Peyer's patch (tissue), 4 donors: ENCODE data around the gene LAMC1. TPM values are rescaled to one million over a fixed set of nuclear protein-coding genes. Genes with fewer than 3 reads are reported as not detected.

Experiments
- DNase-seq, 3 donors: peaks; one replicate each; pipeline ENCODE4 v3.0.0-alpha.2; 2017 to 2019
- H3K27ac ChIP-seq, 4 donors: fragments of 200-600 bp; sonication (generic); one replicate each; pipeline ENCODE4 v1.5.1; 2016 to 2019
- H3K27me3 ChIP-seq, 2 donors: fragments of 200-600 bp; sonication (generic); one replicate each; pipeline ENCODE4 v1.5.1; 2019
- H3K36me3 ChIP-seq, 3 donors: fragments of 200-600 bp; sonication (generic); one replicate each; pipeline ENCODE4 v1.5.1; 2016 to 2019
- H3K4me1 ChIP-seq, 4 donors: fragments of 200-600 bp; sonication (generic); one replicate each; pipeline ENCODE4 v1.5.1; 2016 to 2019
- H3K4me3 ChIP-seq, 4 donors: fragments of 200-600 bp; sonication (generic); 1 replicate in 3 of 4; 2 replicates in 1 of 4; pipeline ENCODE4 v1.5.1; 2016 to 2019; ENCODE audit warnings: mild to moderate bottlenecking in 1 of 4
- H3K9me3 ChIP-seq, 4 donors: fragments of 200-600 bp; sonication (generic); one replicate each; pipeline ENCODE4 v1.5.1; 2016 to 2019; ENCODE audit warnings: mild to moderate bottlenecking in 1 of 4
- POLR2A ChIP-seq, 2 donors: fragments of 450-650 bp; IDR thresholded peaks; one replicate each; pipeline ENCODE4 v1.5.1; 2017; ENCODE audit warnings: antibody characterized with exemption in 2 of 2, mild to moderate bottlenecking in 2 of 2, moderate library complexity in 2 of 2
- total RNA-seq, 4 donors: library from RNA; depleted of rRNA; stranded (reverse); fragments of >200 nt; gene quantifications; one replicate each; pipeline ENCODE4 v1.1.0, GENCODE V29; 2016
- TF ChIP-seq, protein P1 (sequence below), 6 experiments: fragments of 450-650 bp in 4 of 6; fragments of 200-600 bp in 2 of 6; sonication (generic) in 1 of 6; IDR thresholded peaks; one replicate each; pipeline ENCODE4 v1.5.1; 2017 to 2019; ENCODE audit warnings: antibody characterized with exemption in 6 of 6, mild to moderate bottlenecking in 3 of 6, moderate library complexity in 1 of 6

The LAMC1 gene
- total RNA-seq, 4 donors from 2014 or later: 46.4 to 291 (median 121) TPM

DNA sequence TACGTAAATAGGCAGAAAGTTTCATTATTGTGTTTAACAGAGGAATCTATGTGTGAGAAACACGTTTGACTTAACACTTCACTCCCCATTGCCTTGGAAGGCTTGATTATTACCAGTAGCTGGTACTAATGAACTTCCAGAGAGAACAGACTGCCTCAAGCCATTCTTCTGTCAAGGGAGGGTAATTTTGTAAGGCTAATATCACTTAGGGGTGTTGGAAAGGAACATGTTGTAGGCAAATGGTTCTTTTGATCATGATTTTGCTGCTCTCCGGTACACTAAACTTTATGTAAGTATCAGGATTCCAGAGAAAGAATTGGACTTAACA lies 1.8 kb downstream of the LAMC1 start:
- no peaks in the 10 kb centered on the region for H3K27me3 ChIP-seq
- H3K36me3 ChIP-seq: no peaks in the 10 kb centered on the region
- no peaks in the 10 kb centered on the region for H3K9me3 ChIP-seq
- H3K27ac ChIP-seq: peak overlapping the region in 3 of 4 donors; percentile 94 to 98 (median 97)
- H3K4me1 ChIP-seq: peaks cover 0 to 8% (median 0%) of the 10 kb centered on the region in 4 donors
- TF ChIP-seq POLR2A (IDR thresholded peaks at IDR 0.05): no peak
- TF ChIP-seq, protein P1, sequence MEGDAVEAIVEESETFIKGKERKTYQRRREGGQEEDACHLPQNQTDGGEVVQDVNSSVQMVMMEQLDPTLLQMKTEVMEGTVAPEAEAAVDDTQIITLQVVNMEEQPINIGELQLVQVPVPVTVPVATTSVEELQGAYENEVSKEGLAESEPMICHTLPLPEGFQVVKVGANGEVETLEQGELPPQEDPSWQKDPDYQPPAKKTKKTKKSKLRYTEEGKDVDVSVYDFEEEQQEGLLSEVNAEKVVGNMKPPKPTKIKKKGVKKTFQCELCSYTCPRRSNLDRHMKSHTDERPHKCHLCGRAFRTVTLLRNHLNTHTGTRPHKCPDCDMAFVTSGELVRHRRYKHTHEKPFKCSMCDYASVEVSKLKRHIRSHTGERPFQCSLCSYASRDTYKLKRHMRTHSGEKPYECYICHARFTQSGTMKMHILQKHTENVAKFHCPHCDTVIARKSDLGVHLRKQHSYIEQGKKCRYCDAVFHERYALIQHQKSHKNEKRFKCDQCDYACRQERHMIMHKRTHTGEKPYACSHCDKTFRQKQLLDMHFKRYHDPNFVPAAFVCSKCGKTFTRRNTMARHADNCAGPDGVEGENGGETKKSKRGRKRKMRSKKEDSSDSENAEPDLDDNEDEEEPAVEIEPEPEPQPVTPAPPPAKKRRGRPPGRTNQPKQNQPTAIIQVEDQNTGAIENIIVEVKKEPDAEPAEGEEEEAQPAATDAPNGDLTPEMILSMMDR (IDR thresholded peaks at IDR 0.05): no peak
- no peak for DNase-seq
- H3K4me3 ChIP-seq: peak overlapping the region in 3 of 4 donors; percentile 59 to 91 (median 90)

DNA sequence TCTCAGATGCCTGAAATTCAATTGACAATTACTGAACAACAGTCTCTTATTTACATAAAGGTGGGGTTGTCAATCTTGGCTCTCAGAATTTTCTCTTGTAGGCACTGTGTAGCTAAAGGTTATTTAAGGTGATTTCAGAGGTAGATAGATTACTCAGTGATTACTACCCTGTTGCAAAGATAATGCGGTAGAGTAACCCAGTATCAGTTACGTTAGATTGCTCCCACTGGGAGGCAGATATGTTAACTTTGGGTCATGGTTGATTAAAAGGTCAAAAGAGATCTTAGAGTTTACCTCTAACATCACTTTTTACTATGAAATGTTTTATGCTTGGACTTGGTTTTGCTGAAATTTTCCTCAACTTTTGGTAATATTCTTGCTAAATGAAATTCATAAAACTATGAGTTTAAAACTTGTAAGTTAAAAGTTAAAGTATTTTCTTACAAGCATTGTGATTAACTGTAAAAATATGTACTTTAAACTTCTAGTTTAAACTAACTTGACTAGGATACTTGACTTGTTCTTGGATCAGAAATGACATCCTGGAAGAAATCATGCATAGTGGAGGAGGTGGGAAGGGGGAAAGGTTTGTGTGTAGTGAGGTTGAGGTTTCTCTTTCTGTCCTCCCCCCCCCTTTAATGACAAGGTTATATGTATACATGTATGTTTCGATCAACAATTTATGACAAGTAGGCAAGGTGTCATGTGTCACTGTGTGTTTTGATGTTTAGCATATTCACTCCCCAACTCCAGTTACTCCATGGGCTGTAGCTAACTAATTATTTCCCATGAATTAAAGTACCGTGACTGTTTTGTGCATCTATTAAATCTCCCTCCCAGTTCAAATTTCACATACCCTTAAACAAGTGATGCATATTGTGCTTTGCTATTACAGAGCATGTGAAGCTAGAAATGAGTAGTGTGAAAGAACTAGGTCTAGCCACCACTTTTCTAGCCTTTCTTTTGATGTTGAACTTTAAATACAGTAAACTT lies 2.9 kb downstream of the LAMC1 start:
- H3K4me1 ChIP-seq: peaks cover 0 to 13% (median 0%) of the 10 kb centered on the region in 4 donors
- H3K36me3 ChIP-seq: no peaks in the 10 kb centered on the region
- H3K4me3 ChIP-seq: peak overlapping the region in 3 of 4 donors; percentile 59 to 91 (median 90)
- no peaks in the 10 kb centered on the region for H3K27me3 ChIP-seq
- no peaks in the 10 kb centered on the region for H3K9me3 ChIP-seq
- TF ChIP-seq POLR2A (IDR thresholded peaks at IDR 0.05): no peak
- TF ChIP-seq, protein P1 (IDR thresholded peaks at IDR 0.05): no peak
- DNase-seq: no peak
- H3K27ac ChIP-seq: peak overlapping the region in 1 of 4 donors; percentile 98

DNA sequence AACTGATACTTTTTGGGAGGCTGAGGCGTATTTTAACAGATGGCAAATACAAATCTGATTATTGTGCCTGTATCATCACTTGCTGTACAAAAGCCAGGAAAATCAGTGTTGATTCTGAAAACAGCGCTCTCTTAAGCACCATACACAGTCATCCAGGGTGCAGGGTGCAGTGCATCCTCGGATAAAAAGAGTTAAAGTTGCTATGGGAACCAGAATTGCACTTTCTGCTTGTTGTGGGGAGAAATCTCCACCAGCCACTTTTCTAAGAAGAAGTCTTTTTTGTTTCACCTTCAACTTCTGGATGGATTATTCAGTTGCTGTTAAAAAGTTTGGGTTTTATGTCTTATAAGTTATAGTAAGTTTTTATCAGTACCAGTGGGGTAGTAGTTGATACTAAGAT lies 3.8 kb downstream of the LAMC1 start:
- TF ChIP-seq POLR2A (IDR thresholded peaks at IDR 0.05): no peak
- TF ChIP-seq, protein P1 (IDR thresholded peaks at IDR 0.05): no peak
- H3K27ac ChIP-seq: peak overlapping the region in 1 of 4 donors; percentile 98
- no peak for DNase-seq
- no peaks in the 10 kb centered on the region for H3K27me3 ChIP-seq
- H3K36me3 ChIP-seq: no peaks in the 10 kb centered on the region
- H3K4me1 ChIP-seq: peaks cover 0 to 13% (median 0%) of the 10 kb centered on the region in 4 donors
- peak overlapping the region in 2 of 4 donors; percentile 6 to 91 for H3K4me3 ChIP-seq
- H3K9me3 ChIP-seq: no peaks in the 10 kb centered on the region

DNA sequence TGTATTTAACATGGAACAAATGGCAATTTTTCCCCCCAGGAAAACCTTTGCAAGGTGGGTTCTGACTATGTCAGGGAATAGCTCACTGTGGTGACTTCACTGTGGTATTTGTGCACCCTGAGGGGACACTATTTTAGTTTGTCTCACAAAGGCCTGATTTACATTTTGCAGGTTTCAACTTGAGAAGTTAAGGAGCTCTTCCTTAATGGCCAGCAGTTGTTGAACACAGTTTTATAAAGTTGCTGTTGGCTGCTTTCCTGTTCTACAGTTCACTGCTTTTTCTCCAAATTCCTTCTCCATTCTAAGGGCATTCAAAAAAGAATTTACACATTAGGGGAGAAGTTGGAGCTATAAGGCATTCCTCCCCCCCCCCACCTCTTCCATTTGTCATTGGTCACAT lies 4.6 kb downstream of the LAMC1 start:
- Histone ChIP-seq H3K27me3 (no peaks in the 10 kb centered on the region), H3K4me1 (peaks cover 0 to 13% (median 0%) of the 10 kb centered on the region in 4 donors), H3K9me3 (no peaks in the 10 kb centered on the region), H3K4me3 (peak overlapping the region in 1 of 4 donors; percentile 3), H3K27ac (no peak overlapping the region), H3K36me3 (no peaks in the 10 kb centered on the region)
- TF ChIP-seq, protein P1 (IDR thresholded peaks at IDR 0.05): no peak
- no peak for TF ChIP-seq POLR2A (IDR thresholded peaks at IDR 0.05)
- DNase-seq: no peak

DNA sequence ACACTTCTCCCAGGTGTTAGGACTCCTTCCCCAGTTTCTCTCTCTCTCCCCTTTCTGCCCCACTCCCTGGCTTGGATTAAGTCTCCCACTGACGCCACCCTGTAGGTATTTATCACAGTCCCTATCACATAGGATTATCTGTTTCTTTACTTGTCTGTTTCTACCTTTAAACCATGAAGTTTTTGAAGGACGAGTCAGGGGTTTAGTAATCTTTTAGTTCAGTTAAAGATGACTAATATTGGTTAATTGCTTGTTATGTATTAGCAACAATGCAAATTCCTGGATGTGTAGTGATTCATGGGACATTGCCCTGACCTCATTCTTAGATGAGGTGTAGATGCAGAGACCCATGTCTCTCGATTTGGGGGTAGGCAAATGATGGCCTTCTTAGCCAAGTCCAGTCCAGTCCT lies 6.4 kb downstream of the LAMC1 start:
- Histone ChIP-seq H3K27me3 (no peaks in the 10 kb centered on the region), H3K9me3 (no peaks in the 10 kb centered on the region), H3K4me1 (peaks cover 0 to 13% (median 0%) of the 10 kb centered on the region in 4 donors), H3K36me3 (no peaks in the 10 kb centered on the region), H3K27ac (peak overlapping the region in 1 of 4 donors; percentile 10), H3K4me3 (peak overlapping the region in 1 of 4 donors; percentile 2)
- TF ChIP-seq POLR2A (IDR thresholded peaks at IDR 0.05): no peak
- TF ChIP-seq, protein P1 (IDR thresholded peaks at IDR 0.05): no peak
- no peak for DNase-seq
